HG02588 (cell line): ENCODE data around the gene ACTN2.

Source experiments
- ATAC-seq: cut with Tn5 transposase; IDR thresholded peaks from one replicate; pipeline ENCODE4 v1.9.1; 2021; ENCODE audit warnings: mild to moderate bottlenecking, moderate library complexity; ENCODE audit not compliant: unreplicated experiment

The ACTN2 gene

DNA sequence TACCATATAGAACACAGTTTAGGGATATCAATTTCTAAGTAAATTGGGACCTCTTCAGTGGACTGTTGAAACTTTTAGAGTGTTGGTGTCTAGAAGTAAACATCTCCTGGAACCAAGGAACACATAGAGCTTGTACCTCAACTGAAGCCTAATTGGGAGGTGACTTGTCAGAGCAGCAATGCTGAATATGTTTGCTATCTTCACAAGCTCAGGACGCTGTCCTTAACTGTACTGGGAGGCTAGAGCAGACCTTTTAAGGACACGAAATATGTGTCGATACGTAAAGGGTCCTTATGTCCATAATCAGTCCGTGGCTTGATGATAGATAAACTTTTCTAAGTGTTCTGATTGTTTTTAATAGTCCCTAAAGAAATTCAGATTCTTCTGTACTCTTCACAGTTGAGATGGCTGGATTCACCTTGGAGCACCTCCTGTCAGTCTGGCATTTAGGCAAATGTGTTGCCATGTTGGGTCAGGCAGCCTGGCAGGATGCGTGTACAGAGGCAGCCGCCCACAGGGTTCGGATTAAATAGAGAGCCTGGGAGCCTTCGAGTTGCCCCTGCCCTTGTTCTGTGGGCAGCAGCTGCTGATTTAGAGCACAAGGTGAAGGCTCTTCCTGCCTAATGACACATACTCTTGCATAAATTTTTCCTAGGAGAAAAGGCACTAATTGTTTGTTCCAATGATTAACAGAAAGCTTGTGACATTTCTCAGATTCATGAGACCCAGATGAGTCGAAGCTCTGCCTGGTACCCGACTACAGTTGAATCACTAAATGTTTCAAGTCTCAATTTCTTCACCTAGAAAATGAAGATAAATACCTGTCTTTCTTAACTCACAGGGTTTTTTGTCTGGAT, 3.6 kb downstream of the ACTN2 start:
- no peak for ATAC-seq

DNA sequence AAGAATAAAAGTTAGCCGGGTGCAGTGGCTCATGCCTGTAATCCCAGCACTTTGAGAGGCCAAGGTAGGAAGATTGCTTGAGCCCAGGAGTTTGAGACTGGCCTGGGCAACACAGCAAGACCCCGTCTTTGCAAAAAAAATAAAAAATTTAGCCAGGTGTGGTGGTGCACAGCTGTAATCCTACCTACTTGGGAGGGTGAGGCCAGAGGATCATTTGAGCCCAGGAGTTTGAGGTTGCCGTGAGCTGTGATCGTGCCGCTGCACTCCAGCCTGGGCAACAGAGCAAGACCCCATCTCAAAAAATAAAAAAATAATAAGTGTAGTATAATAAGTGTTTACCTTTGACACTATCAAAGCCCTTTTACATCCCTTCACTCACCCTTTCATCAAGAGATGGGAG, 5.0 kb downstream of the ACTN2 start:
- no peak for ATAC-seq

DNA sequence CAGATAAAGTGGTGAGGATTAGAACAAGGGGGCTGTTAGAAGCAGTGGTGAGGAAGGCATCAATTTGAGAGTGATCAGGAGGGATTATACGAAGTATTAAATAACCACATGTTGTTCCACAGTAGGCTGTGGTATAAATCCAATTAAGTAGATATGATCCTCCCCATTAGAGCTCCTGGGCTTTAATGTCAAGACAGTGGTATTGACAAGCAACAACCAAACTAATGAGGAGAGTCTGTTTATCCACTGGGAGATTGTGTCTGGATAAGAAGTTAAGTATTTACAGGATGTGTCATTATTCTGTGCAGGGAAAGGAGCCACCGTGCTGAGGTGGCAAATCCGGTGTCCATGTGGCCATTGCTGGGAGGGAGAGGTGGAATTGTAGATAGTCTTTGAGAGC, 5.8 kb downstream of the ACTN2 start:
- ATAC-seq = no peak

DNA sequence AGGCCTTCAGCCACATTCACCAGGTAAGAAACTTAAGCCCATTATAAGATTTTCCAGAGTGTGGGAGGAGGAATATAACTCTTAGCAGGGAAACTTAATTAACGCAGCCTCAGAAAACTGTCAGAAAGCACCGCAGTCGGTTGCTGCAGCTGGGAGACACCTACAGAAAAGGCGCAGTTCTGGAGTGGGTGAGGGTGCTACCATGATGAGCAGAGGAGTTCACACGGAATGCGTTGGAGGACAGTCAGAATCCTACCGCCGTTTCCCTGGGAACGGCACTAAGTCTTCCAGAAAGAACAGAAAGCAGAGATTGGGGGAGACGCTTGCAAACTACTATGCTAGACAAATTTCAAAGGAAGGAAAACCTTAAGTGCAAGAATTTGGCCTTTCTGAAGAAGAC, 6.4 kb downstream of the ACTN2 start:
- no peak for ATAC-seq

DNA sequence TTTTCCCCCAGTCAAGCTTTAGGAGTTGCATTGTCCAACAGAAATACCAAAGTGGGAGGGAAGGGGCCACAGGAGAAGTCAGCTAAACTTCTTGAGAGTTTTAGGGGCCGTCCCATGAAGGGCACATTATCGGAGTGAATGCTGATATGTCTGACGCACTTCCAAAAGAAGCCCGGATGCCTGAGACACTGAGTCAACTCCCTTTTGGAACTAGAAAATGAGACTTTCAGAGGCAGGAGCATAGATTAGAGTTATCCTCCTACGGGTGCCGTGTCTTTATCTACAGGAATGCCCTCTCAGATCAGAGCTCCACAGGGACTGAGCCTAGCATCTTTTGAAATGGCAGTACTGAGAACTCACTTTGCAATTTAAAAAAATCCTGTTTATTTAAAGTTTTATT, 13.1 kb downstream of the ACTN2 start:
- ATAC-seq = no peak

DNA sequence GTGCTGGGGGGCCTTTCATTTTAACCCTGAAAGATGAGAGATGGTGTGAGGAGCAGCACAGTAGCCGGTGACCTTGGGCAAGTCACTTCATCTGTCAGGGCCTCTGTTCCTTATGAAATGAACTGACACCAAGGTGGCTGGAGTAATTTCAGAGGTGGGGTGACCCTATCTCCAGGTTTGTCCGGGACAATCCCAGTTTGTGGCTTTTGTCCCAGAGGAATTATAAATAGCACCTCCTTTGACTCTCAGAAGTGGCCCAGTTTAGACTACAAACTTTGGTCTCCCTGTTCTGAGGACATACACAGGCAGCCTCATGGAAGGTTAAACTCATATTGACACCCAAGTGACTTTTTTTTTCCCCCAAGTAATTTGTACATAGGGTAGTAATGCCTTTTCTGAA, 14.6 kb downstream of the ACTN2 start:
- ATAC-seq = no peak

DNA sequence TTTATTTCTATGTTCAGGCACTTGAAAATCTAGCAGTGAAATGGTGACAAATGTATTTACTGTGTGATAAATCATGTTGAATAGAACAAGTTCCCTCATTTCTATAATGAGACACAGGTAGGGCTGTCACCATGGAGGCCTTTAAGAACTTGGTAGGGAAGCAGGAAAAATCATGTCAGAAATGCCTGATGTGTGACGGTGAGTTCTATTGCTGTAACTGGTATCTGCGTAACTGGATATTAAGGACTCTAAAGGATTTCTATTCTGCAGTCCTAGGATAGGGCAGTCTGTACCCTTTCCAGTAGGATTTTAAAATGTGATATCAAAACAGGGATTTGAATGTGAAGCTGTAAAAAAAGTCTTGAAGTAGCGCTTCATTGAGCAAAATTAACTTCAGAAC, 15.5 kb downstream of the ACTN2 start:
- ATAC-seq = no peak

DNA sequence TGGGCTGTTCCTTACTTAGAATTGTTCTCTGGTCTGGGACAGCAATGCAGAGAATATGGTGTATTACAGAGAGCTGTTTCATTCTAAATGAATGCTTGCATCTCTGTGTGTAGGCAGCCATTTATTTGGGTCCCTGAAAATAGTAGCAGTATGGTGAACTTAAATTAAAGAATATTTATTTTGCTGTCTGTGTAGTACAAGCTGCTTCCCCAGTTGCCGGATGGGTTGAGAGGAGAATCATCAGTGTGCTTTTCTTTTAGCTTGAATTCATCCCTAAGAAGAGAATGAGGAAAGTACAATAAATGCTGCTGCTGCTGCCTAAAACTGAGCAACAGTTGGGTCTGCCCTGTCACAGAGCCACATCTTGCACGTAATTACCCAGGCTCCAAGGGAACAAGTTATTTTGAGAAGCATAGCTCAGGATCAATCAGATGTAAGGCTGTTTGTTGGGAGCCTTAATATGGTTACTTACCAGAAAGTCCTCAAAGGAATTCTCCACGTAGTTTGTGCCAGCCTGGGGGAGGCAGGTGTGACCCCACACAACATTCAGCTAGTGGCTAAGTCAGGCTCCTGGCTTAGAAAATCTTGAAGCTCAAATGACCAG, 16.6 kb downstream of the ACTN2 start:
- ATAC-seq = no peak

DNA sequence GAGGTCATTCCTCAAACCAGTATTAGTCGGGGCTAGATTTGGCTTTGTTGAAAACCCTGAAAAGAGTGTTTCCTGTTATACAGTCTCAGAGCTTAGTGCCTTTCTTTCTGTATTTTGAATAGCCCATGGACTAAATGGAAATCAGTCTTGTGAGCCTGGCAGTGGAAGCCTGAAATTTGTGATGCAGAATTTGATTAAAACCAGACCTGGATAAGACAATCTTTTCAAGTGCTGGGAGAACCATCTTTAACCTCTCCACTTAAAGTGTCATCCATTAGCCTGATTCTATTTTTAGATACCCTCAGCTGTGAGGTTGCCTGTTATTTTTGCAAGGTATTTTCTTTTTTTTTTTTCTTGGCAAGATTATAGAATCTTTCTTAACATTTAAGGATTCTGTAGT, 19.5 kb downstream of the ACTN2 start:
- no peak for ATAC-seq

DNA sequence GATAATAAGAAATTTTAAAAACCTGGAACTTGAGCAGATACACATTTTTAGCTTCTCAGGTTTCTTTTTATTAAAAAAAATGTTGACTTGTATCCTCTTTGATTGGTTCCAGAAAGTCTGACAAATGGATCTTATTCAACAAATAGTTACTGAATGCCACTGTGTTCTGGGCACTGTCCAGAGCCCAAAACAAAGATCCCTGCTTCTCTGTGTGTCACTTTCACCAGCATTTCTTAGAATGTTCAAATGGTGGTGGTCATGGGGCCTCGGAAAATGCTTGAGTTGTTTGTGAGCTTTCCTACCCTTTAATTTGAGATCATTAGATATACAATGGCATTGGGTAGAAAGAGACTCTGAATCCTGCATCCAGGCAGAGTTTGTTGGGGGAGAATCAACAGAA, 19.9 kb downstream of the ACTN2 start:
- no peak for ATAC-seq

DNA sequence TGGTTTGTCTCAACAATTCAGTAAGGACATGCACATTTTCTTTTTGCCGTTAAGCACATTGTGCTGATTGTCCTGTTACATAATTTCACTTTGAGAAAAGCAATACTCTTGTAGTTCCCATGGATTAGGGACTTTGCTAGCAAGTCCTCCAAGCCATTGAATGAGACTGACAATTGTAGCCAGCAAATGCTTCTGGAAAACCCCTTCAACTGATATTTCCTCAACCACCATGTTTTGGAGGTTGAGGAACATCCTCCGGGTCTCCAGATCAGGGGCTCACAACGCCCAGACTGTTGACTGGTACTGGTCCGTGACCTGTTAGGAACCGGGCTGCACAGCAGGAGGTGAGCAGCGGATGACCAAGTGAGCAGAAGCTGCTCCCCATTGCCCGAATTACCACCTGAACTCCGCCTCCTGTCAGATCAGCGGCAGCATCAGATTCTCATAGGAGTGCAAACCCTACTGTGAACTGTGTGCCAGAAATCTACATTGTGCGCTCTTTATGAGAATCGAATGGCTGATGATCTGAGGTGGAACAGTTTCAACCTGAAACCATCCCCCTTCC, 24.1 kb downstream of the ACTN2 start:
- ATAC-seq = no peak

DNA sequence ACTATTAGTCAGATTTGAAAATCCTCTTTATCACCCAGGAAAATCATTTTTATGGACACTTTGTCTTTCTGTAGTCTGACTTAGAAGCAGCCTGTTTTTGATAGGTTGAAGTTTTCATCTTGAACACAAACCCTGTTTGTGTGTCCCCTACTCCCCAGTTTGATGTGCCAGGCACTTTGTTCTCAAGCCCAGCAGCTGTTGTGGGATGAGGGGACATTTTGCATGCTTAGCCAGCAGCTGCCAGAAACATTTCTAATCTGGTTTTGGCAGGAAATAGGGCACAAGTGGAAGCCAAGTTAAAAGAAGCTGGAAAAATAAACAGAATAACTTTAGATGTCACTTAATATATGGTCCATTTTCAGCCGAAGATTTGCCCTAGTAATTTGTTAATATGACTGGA, 29.9 kb downstream of the ACTN2 start:
- no peak for ATAC-seq

DNA sequence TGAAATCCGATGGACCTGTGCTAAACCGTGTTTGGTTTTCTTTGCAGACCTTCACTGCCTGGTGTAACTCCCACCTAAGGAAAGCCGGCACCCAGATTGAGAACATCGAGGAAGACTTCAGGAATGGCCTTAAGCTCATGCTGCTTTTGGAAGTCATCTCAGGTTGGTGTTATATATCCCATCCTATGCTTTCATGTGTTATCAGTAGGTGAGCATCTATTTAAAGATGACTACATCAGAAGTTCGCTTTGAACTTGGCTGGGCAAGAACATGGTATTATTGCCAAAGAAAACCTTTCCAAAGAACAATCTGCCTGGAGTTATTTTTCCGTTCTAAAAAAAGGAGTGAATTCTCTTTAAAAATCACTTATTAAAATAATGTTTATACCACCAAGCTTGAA, 31.5 kb downstream of the ACTN2 start:
- ATAC-seq = no peak

DNA sequence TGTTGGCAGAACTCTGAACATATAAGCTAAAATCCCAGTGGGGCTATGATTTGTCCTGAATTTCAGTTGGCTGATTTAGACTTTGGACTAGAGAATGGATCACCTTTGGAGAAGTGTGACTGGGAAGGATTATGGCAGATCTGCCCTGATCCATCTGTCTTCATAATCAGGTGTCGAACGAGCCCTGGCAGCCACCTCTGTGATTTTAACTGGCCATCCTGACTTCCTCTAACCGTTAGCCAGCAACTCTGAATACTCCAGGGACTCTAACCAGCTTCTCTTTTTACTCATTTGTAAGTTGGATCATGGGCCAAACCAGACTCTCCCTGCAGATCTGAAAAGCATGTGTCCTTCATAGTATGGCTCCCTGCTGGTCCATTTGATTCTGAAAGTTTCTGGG, 32.0 kb downstream of the ACTN2 start:
- ATAC-seq = no peak

DNA sequence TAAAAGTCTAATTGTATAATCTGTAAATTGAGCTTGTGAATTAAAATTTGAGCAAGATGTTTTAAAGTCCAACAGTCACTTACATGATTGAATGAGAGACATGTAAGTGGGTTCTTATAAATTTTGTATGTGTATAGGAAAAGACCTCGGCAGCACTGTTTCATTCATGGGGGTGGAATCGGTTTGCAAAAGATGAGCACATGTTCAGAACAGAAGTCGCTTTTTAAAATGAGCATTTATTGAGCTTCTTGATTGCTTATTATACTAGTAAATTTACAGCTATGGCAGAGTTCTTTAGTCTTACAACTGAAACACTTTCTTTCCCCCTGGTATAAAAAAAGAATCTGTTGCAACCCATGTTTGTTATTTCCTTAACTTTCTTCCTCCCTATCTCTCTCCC, 33.9 kb downstream of the ACTN2 start:
- ATAC-seq = no peak

DNA sequence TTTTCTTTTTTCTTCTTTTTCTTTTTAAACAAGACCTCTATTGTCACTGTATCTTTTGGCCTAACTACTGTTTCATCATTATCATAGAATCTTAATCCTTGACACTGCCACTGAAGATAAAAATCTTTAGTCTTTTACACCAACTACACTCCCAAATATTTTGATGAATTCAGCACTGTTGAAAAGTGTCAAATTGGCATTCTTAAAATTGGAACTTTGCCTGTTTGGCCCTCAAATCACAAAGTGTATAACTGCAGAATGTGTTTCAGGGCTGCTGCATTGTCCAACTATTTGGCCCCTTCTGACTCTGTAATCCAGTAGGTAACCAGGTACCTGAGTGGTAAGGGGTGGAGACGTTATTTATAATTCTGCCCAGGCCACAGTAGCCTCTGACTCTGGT, 34.3 kb downstream of the ACTN2 start:
- no peak for ATAC-seq

DNA sequence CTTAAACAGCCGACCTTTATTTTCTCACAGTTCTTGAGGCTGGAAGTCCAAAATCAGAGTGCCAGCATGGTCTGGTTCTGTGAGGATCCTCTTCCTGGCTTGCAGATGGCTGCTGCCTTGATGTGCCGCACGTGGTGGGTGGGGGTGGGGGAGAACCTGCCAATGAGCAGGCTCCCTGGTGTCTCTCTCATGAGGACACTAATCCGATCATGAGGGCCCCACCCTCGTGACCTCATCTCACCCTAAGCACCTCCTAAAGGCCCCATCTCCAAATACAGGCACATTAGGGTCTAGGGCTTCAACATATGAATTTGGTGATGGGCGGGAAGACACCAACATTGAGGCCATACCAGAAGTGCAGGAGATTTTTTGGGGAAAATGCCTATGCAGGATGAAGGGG, 37.8 kb downstream of the ACTN2 start:
- no peak for ATAC-seq

DNA sequence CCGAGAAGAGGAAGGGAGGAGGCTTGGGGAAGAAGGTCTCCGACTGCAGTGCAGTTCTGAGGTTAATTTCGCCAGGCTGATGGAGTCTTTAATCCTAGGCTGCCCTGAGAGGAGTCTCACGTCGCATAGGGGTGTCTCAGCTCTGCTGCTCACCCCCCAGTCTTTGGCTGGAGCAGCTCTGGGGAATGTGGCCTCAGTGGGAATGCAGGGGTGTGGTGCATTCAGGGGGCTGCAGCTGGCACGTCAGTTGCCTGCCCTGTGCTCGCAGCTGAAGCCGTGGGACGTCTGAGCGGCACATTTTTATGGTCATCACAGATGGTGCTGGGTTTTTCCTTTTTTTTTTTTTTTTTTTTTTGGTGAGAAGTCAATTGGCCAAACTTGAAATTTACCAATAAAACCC, 38.2 kb downstream of the ACTN2 start:
- no peak for ATAC-seq

DNA sequence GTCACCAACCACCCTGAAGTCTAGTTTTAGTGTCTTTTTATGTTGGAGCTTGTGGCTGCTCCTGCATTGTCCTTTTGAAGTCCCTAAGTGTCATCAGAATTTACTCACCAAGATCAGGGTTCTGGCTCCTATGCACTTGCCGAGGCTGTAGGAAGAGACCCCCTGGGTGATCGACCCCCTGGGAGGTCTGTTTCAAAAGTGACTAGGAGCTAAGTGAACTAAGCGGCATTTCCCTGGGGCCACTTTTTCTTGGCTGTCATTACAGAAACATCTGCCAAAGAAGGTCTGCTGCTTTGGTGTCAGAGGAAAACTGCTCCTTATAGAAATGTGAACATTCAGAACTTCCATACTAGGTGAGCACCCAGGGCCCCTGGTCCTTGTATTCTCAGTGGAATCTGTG, 39.4 kb downstream of the ACTN2 start:
- ATAC-seq = no peak

DNA sequence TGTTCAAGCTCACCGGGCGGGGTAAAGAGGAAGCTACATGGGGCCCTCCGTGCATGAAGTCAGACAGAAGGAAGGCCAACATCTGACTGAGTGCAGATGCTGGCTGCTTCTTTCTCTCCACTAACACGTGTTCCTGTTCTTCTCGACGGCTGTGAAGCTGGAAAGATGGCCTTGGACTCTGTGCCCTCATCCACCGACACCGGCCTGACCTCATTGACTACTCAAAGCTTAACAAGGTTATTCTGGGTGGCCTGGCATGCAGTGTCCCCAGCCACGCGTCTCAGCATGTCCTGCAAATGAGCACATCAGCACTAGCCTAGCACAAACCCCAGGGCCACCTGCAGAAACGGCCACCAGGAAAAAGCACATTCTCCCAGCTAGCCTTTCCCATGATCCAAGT, 41.2 kb downstream of the ACTN2 start:
- ATAC-seq = no peak

DNA sequence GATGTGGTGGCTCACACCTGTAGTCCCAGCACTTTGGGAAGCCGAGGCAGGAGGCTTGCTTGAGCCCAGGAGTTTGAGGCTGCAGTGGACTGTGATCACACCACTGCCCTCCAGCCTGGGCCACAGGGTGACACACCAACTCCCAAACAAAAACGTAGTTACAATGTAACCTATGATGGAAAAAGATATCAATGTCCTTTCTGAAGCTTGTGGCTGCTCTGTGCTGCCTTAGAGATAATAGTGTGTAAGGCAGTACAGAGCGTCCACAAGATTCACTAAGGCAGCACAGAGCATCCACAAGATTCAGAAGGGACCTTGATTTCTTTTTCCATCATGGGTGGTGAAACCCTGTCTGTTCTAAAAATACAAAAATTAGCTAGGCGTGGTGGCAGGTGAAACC, 42.5 kb downstream of the ACTN2 start:
- ATAC-seq = no peak

DNA sequence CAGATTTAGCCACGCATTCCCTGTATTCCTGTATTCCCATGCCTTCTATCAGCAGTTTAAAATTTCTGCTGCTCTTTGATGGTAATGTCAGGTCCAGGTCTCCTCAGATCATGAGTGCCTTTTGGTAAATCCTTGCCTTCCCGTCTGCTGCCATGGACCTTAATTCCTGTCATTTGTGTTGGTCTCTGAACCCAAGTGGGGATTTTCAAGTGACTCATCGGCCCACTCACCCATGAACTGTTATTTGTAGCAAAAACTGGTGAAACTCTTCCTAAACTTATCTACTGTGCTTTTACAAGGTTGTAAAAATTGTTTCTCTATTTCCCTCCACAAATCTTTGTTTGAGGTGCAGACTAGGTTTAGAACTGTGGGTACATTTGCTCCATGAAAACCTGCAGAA, 47.4 kb downstream of the ACTN2 start:
- no peak for ATAC-seq
